GM12878 (cell line): ENCODE data around the gene NHLRC3.

Experiments
- CTCF ChIP-seq, 3 experiments: IDR thresholded peaks in 2 of 3; conservative IDR thresholded peaks in 1 of 3; 2 replicates each; pipeline ENCODE4 v1.5.1; 2011; ENCODE audit warnings: low read depth in 3 of 3, low read length in 3 of 3, mild to moderate bottlenecking in 3 of 3, control low read depth in 2 of 3, moderate library complexity in 2 of 3, inconsistent platforms in 1 of 3, mixed read lengths in 1 of 3; ENCODE audit not compliant: control insufficient read depth in 2 of 3, insufficient read depth in 1 of 3; ENCODE audit errors: extremely low read depth in 1 of 3
- GABPA ChIP-seq: IDR thresholded peaks from 2 replicates; pipeline ENCODE4 v1.6.1; 2014; ENCODE audit warnings: antibody characterized with exemption, low read depth, mild to moderate bottlenecking, inconsistent platforms
- SKIL ChIP-seq: fragments of 450-650 bp; IDR thresholded peaks from 2 replicates; pipeline ENCODE4 v1.6.1; 2017; ENCODE audit warnings: mild to moderate bottlenecking, low read depth, inconsistent platforms; ENCODE audit not compliant: poor library complexity, severe bottlenecking
- USF1 ChIP-seq: IDR thresholded peaks from 2 replicates; pipeline ENCODE4 v1.6.1; 2011; ENCODE audit warnings: borderline replicate concordance, low read depth, mild to moderate bottlenecking, moderate library complexity, mixed read lengths, low read length; ENCODE audit not compliant: insufficient read depth; ENCODE audit errors: extremely low read length

GRCh38 chr13:39025433-39025839 lies 12.8 kb upstream of the NHLRC3 start:
- TF ChIP-seq SKIL = no peak
- TF ChIP-seq GABPA = no peak
- TF ChIP-seq CTCF (IDR thresholded peaks at IDR 0.05 in 2 of 3, conservative IDR thresholded peaks at IDR 0.05 in 1 of 3; ENCODE audit: control insufficient read depth in 2 of 3, extremely low read depth in 1 of 3, insufficient read depth in 1 of 3, low read depth in 3 of 3, low read length in 3 of 3) = no peak
- TF ChIP-seq USF1 = no peak
